ENCODE measurements around the gene TMEM63C.

The TMEM63C gene

GRCh38 chr14:77225892-77226557 lies 44.4 kb downstream of the TMEM63C start:
- DNase-seq = no peak

DNA sequence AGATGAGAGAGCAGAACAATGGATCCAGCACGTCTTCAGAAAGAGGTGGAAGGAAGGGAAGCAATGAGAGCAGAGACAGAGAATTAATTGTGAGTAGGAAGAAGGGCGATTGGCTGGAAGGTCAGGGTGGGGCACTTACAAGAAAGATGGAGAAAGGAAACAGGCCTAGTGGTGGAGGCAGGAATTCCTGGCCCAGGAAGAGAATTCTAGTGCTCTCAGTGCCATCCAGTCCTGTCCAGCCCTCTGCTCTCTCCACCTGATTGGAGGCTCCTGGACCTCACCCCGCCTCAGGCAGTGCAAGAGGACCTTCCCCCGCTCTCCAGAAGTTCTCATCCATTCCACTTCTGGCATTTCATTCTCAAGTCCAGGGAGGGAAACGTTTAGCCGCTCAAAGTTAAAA lies 46.5 kb downstream of the TMEM63C start:
- no peak for DNase-seq

DNA sequence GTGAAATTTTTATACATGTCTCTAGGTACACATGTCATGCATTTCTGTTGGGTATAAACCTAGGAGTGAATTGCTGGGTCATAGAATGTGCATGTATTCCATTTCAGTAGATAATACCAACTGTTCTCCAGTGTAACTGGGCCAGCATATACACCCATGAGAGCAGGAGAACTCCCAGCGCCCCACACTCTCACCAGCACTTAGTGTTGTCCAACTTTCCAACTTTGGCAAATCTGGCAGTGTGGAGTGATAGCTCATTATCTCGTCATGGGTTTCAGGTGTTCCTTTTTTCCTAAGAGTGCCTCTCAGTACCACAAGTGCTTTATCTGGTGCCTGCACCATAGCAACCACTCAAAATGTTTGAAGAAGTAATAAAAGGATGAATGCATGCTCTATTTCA lies 49.3 kb downstream of the TMEM63C start:
- DNase-seq = no peak

- no peak for DNase-seq
Measured at GRCh38 chr14:77231721-77232120, 50.1 kb downstream of the TMEM63C start.

DNA sequence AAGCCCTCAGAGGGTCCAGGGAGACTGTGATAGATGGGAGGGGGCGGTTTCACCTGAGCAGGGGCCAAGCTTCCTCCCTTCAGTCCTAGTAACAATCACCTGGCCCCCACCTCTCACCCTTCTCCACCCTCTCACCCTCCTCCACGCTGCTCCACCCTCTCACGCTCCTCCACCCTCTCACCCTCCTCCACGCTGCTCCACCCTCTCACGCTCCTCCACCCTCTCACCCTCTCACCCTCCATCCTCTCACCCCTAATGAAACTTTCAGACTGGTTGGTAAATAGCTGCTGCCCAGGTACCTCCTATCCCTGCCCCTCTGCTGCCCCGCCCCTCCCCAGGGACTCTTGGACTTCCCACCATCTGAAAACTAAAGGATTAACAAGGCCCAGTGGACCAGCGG lies 55.2 kb downstream of the TMEM63C start:
- no peak for DNase-seq

GRCh38 chr14:77238356-77238755 lies 56.8 kb downstream of the TMEM63C start:
- DNase-seq = no peak

DNA sequence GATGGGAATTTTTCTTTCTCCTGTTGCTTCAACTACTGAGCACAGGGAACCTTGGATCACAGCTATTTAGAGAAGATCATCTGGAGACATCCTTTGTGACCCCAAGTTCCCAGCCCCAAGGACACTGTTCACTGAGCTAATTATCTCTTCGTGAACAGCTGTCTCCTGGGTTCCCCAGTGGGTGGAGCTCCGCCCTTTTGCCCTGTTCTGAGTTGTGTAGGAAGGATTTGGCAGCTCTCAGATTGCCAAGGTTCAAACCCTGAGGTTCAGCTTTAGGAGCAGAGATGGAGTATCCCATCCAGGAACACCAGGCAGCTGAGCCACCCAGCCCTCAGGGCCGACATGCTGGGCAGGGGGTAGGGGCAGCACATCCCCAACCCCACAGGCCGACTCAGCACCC lies 57.4 kb downstream of the TMEM63C start:
- DNase-seq = no peak

DNA sequence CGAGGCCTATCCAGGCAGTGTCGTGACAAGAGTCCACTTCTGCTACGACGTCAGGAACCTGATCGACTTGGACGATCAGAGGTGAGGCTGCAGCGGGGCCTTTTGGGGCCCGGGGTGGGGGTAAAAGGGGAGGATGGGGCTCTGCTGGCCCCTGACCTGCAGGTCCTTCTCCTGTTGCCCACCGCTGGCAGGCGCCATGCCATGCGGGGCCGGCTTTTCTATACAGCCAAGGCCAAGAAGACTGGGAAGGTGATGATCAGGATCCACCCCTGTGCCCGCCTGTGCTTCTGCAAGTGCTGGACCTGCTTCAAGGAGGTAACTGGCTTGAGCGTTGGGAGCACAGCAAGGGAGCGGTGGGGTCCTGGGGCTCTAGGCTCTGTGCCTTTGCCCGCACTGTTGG lies 57.8 kb downstream of the TMEM63C start:
- no peak for DNase-seq

DNA sequence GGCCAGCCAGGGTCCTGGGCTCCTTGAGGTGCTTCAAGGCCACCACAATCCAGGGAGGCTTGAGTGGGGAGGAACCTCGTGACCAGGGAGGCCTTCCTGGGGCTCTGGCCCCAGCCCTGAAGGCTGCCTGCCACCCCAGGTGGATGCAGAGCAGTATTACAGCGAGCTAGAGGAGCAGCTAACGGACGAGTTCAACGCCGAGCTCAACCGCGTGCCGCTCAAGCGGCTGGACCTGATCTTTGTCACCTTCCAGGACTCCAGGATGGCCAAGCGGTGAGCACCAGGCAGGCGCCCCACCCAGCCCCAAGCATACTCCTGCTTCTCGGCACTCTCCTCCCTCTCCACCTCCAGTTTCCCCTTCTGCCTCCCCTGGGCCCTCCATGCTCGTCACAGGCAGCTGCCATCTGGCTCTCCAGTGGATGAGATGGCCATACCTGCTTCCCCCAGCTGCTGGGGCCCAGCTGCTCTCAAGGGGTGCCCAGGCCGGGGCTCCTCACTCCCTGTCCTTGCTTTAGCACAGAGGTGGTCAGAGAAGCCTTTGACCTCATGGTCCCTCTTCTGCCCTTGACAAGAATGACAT lies 58.8 kb downstream of the TMEM63C start:
- DNase-seq = no peak

- no peak for DNase-seq
Measured at GRCh38 chr14:77241955-77242354, 60.4 kb downstream of the TMEM63C start.

GRCh38 chr14:77242752-77243151 lies 61.2 kb downstream of the TMEM63C start:
- DNase-seq = no peak

DNA sequence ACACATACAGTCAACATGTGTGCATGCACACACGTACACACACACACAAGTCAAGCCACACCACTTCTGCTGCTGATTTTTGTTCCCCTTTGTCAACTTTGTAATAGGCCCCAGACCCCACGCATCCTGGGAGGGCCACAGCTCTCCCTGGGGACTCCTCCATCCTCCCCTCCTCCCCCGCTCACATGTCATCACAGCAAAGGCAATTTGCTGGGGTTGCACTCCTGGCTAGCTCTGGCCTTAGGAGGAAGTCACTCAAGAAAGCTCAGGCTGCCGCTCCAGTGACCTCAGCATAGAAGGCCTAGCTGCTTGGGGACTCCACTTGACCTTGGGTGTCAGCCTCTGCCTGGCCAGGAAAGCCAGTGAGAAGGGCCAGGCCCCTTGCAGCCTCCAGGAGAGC lies 62.3 kb downstream of the TMEM63C start:
- DNase-seq = no peak

GRCh38 chr14:77245820-77246219 lies 64.2 kb downstream of the TMEM63C start:
- no peak for DNase-seq

GRCh38 chr14:77246784-77247183 lies 65.2 kb downstream of the TMEM63C start:
- DNase-seq = no peak

- no peak for DNase-seq
Measured at GRCh38 chr14:77248666-77249065, 67.1 kb downstream of the TMEM63C start.

DNA sequence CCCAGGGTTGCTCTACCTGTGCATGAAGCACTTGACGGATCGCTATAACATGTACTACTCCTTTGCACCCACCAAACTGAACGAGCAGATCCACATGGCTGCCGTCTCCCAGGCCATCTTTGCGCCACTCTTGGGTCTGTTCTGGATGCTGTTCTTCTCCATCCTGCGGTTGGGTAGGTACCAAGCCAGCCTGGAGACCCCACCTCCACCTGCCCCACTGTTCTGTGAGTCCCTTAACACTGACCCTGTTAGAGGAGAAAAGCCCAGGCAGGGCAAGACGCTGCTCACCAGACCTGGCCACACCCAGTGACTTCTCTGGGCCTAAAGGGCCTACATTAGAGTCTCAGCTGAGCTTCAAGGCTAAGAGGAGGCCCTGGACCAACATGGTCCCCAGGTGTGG lies 67.7 kb downstream of the TMEM63C start:
- DNase-seq = no peak

DNA sequence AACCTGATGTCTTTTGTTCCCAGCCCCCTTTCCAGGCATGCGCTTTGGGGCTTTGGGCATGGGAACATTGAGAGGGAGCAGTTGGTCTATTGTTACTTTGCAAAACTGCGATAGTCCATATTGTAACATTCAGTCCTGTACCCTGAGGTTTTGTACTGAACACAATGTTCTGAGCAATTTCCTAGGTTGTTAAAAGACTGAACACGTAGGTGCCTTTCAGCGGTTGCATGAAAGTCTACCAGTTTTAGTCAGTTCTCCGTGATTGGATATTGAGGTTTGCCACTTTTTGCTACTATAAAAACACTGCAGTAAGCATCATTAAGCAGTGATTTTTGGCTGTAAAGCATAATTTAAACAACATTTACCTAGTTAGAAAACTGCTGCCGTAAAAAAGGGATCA lies 69.3 kb downstream of the TMEM63C start:
- no peak for DNase-seq

DNA sequence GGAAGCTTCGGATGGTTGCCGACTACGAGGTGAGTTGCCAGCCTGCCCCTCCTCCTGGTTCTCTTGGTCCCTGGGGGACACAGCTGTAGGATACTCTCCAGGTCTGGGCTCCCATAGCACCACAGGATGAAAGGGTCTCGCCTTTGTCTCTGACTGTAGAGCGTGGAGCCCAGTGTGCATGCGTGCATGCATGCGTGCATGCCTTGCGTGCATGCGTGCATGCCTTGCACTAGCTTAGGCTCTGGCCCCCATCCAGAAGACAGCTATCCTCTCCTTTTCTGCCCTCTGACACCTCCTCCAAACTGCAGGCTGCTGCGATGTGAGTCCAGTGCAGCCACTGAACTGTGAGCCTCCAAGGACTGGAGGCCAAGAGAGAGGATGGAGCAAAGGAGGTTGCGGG lies 70.3 kb downstream of the TMEM63C start:
- no peak for DNase-seq

DNA sequence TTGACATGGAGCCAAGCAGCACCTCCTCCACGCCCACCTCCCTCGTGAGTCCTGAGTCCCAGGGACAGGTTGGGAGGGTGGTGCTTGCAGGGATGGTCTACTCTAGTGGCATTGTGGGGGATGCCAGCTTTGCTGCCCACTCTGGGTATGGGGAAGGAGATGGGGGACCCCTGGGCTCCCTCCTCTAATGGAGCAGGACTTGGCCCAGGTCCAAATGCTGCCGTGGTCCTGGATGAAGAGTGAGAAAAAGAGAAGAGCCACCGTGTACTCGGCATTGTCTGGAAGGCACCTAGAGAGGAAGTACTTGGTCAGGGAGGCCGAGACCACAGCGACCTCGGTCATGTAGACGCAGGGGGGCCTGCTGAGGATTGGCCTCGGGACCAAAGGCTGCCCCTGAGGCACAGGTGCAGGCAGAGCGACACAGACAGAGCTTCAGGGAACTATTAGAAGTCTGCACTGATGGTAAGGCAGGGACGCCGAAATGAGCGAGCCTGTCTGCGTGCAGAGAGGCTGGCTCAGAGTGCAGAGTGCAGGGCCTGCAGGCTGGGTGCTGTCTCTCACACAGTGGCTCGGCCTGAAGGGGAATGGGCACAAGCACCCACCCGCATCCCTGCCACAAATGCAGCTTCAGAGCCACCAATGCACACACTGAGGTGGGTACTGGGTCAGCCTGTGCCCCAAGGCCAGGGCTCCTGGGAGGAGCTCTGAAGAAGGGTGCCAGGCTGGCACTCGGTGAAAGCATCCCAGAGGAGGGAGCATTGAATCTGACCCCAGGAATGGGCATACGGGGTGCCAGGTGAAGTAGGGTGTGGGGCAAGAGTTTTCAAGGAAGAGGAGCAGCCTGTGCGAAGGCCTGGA lies 72.0 kb downstream of the TMEM63C start:
- no peak for DNase-seq

DNA sequence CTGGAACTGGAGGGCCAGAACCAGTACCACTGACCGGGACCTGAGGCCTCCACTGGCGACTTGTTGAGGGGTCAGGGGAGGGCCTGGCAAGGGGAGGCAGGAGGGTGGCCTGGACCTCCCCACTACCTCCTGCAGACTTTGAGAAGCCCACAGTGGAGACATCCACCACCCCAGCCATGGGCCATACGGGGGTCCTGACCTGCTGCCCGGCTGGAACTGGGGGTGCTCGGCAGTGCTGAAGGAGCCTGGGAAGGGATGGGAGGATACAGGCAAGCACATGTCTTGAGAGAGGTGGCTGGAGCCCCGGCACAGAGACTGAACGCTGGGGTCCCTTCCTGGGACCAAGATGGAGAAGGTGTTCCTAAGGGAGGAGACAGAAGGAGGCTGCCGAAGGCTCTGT lies 75.1 kb downstream of the TMEM63C start:
- no peak for DNase-seq

DNA sequence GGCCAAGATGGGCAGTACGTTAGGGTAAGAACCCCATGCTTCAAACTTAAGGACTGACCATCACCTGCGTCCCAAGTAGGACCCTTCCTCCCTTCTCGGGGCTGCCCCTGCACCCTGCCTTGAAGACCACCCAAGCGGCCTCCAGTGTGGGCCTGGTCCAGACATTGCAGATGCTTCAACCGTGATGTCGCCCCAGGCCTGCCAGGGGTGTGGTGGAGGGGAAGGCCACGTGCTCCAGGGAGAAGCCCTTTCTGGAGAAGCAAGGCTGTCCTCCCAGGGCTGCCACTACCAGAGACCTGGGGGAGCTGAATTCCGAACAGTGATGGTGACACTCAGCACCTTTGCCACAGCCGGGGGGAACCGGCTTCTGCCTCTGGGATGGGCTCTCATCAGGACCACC lies 76.1 kb downstream of the TMEM63C start:
- DNase-seq = no peak

DNA sequence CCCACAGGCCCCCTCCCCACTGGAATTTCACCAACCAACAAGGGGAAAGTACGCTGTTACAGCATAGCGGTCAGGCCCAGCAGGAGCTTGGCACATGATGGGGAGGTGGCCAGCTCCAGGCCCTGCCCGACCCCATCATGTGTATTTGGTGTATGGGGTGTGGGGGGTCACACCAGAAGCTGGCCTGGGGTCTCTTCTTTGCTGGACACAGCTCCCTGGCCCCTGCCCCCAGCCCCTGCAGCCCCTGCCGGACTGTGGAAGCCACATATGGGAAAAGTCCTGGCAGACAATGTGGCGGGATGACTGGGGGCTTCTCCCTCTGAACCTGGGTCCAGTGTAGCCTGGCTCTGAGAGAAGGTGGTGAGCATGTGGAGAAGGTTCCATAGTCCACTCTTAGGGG lies 77.0 kb downstream of the TMEM63C start:
- no peak for DNase-seq

- DNase-seq = no peak
Measured at GRCh38 chr14:77259025-77259715, 77.6 kb downstream of the TMEM63C start.

DNA sequence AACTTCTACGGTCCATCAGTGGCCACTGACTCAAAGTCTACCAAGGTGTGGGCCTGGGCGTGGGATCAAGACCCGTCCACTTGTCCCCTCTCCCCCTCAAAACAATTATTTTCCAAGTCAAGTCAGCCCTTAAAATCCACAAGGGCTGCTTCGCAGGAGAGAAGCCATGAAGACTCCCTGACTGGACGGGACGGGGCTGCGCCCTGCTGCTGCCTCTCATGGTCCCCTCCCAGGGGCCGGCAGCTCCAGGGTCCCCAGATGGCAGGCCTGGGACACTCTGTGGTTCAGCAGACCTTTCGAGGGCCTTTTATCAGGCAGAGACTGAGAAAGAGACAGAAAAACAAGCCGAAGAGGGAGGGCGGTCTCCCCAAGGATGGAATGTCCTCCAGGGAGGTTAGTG lies 78.6 kb downstream of the TMEM63C start:
- no peak for DNase-seq

Measured in NCI-H1436 treated with DMSO at 0.1 percent for 48 hours (cell line).